ENCODE data around the gene MMP8. TPM values are rescaled to one million over a fixed set of nuclear protein-coding genes. Genes with fewer than 3 reads are reported as not detected.

Gene MMP8
- total RNA-seq, 1 experiment from 2014 or later = not detected

- Histone ChIP-seq H3K56ac (ENCODE audit: insufficient read length, low read depth, low read length) (no peak overlapping the region), H3K14ac (ENCODE audit: insufficient read depth, low read length) (no peak overlapping the region), H3K4me2 (ENCODE audit: insufficient read depth, insufficient read length, low read length) (no peak overlapping the region), H2BK120ac (ENCODE audit: low read depth, low read length, poor library complexity, severe bottlenecking) (no peak overlapping the region), H2AFZ (ENCODE audit: low read length) (no peak overlapping the region), H3K27ac (ENCODE audit: insufficient read length, low read depth, low read length) (no peak overlapping the region), H3K79me2 (ENCODE audit: insufficient read depth, low read length) (no peaks in the 10 kb centered on the region), H3K4me1 (ENCODE audit: insufficient read depth, low read length) (peaks cover 4% of the 10 kb centered on the region; the same call in 1 of the 2 replicates), H4K91ac (ENCODE audit: insufficient read length, low read depth, low read length) (no peak overlapping the region), H2BK20ac (ENCODE audit: low read depth, low read length, poor library complexity, severe bottlenecking) (no peak overlapping the region), H3K9me3 (ENCODE audit: control insufficient read depth, low read depth, low read length) (no peaks in the 10 kb centered on the region), H3K23me2 (ENCODE audit: insufficient read length, low read depth, low read length, poor library complexity, severe bottlenecking) (no peaks in the 10 kb centered on the region), H3K18ac (ENCODE audit: insufficient read length, low read depth, low read length) (no peak overlapping the region), H2BK5ac (ENCODE audit: insufficient read length, low read length) (no peak overlapping the region), H3K9ac (ENCODE audit: extremely low read depth, insufficient read length, low read length) (no peak overlapping the region), H3K4ac (ENCODE audit: low read depth, low read length) (no peak overlapping the region), H2BK12ac (ENCODE audit: insufficient read length, low read depth, low read length) (no peak overlapping the region), H4K5ac (ENCODE audit: insufficient read length, low read depth, low read length) (no peak overlapping the region), H3T11ph (ENCODE audit: low read length) (no peak overlapping the region), H4K20me1 (ENCODE audit: control insufficient read depth, insufficient read depth, insufficient read length) (no peaks in the 10 kb centered on the region), H3K79me1 (ENCODE audit: insufficient read depth, low read depth, low read length, poor library complexity, severe bottlenecking) (no peaks in the 10 kb centered on the region), H4K8ac (replicated peaks; ENCODE audit: insufficient read length, low read depth, low read length) (no peak overlapping the region), H2AK5ac (ENCODE audit: insufficient read length, low read length) (no peak overlapping the region), H3K23ac (ENCODE audit: insufficient read length, low read depth, low read length) (no peak overlapping the region), H3K27me3 (ENCODE audit: insufficient read depth, low read length) (no peaks in the 10 kb centered on the region), H2BK15ac (ENCODE audit: low read depth, low read length) (no peak overlapping the region)
- Mint-ChIP-seq H3K4me3 (no peak overlapping the region), H3K27ac (no peak overlapping the region), H3K9me3 (no peaks in the 10 kb centered on the region), H3K36me3 (ENCODE audit: insufficient read depth in 1 of 3, low read depth in 3 of 3) (no peaks in the 10 kb centered on the region), H3K4me1 (peaks cover 5 to 6% of the 10 kb centered on the region in 2 experiments), H3K27me3 (ENCODE audit: low read depth) (no peaks in the 10 kb centered on the region; the same call in 1 of the 2 replicates)
- TF ChIP-seq CTCF (conservative IDR thresholded peaks at IDR 0.05) = no peak
- no CpG with 5 or more reads among the region's 4 CpGs for WGBS (ENCODE audit: extremely low coverage, insufficient read length, low lambda C conversion rate)
- DNase-seq = no peak
These were observed 35.7 kb upstream of the MMP8 start for GRCh38 chr11:102760344-102761035.
